Putamen (tissue), 1 donor: ENCODE results near the gene FGFBP1.

Source experiments
- DNase-seq: peaks from one replicate; pipeline ENCODE4 v3.0.0-alpha.2; 2016; ENCODE audit warnings: low spot score

Gene FGFBP1

DNA sequence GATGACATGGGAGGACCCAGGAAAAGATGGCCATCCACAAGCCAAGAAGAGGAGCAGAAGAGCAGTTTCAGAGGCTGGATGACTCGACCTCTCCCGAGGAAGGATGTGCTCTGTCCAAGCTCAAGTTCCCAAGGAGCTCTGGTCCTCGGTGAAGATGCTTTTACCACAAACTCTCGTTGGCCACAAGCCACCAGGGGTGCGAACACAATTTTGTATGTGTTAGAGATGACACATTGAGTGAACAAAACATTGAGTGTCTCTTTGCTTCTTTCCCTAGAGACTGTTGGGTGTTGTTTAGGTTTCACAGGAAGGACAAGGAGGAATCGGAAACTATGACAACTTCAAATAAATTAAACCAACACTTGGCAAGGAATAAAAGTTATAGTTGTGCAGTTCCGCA is 26.3 kb downstream of the FGFBP1 start:
- DNase-seq, result no peak

DNA sequence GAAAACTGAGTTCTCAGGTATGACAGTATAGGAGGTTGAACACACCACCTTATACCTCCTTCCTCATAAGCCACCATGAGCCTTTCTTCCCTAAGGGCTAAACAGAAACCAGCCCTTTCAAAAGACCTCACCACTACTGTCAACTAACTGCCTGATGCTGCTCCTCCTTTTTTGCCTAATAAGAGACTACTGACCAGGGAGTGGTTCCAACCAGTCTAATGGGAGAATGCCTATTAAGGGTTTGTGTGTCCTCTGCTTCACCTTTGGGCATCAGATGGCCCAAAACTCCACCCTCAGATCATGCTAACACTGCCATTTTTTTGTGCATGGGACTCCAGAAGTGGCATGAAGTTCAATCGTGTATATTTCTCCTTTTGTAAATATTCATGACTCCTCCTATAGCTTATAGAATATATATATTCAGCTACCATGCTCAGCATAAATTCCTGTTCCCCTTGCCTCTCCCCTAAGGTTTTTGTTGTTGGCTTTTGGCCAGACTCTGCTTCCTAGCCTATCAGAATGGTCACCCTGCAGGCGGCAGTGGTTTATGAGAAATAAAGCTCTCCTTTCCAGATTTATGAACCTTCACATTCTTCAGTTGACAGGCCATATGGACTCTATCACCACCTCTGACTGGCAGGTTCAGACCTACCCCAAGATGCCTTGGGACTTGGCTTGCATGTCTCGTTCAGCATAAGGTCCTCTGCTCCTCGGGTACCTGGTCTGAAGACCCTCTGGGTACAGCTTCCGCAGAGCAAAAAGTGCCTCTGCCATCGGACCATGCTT is 28.2 kb downstream of the FGFBP1 start:
- DNase-seq, result no peak

DNA sequence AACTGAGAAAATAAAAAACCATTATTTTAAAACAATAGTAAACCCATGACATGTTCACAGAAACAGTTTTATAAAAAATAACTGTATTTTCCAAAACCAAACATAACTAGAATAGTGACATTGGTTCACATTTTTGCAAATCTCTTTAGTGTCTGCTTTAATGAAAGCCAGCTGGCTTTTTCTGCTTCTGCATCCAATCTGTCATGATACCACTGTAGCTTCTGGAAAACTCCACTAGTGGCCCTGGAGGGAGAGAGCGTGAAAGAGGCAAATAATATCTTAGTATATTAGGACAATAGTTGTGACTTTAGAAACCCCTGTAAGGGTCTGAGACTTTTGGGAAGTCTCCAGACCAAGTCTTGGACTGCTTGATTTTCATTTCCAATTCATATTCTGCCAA is 31.1 kb downstream of the FGFBP1 start:
- DNase-seq, result no peak

DNA sequence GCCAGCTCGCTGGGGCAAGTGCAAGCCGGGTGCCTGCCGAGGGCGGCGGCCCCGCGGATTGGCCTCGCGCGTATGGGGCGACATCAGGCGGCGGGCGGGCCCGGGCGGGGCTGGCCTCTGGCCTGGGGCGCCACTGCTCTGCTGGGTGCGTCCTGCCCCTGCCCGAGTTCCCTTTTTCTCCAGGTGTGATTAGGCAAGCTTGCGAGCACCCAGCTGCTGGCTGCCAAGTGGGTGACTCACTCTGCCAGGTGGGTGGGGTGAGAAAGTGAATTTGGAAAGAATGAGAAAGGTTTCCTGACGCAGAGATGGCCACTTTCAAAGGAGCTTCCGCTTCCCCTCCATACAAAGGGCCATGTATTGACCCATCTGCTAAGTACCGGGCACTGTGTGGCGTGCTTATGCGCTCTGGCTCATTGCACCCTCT is 32.5 kb downstream of the FGFBP1 start:
- DNase-seq, result no peak

DNA sequence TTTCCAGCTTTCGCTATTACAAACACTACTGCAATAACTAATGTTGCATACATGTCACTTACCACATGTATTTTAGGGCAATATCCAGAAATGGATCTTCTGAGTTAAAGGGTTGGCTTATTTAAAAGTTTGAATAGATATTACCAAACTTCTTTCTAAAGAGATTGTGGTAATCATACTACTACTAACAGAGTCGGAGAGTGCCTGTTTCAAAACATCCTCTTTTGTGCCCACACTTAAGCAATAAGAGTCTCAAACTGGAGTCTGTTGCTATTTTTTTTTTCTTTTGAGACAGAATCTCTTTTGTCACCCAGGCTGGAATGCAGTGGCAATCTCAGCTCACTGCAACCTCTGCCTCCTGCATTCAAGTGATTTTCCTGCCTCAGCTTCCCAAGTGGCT is 35.8 kb downstream of the FGFBP1 start:
- DNase-seq, result no peak

DNA sequence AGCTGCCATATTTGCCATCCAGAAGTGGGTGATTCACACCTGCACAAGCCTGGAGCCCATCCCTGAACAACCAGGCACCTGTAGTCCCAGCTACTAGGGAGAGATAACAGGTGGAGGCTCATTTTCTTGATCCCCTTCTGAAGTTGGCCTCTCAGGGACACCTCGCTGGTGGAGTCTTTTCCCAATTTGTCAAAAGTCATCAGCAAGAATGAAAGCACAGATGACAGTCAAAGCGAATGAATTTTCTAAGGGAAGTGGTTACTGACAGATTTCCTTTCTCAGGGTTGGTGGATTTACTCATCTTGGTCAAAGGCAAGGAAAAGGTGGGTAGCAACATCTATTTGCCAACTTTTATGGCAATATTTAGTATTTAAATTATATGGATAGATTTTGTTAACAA is 36.5 kb downstream of the FGFBP1 start:
- no peak for DNase-seq

DNA sequence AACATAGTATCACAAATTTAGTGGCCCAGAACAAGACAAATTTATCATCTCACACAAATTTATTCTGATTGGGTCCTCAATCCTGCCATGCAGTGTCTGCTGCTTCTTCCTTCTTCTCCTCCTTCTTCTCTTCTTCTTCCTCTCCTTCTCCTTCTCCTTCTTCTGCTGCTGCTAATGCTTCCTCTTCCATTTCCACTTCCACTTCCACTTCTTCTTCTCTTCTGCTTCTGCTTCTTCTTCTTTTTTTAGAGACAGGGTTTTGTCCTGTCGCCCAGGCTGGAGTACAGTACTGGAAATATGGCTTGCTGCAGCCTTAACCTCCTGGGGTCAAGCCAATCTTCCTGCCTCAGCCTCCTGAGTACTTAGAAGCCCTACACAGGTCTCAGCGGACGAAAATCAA is 37.5 kb downstream of the FGFBP1 start:
- no peak for DNase-seq

DNA sequence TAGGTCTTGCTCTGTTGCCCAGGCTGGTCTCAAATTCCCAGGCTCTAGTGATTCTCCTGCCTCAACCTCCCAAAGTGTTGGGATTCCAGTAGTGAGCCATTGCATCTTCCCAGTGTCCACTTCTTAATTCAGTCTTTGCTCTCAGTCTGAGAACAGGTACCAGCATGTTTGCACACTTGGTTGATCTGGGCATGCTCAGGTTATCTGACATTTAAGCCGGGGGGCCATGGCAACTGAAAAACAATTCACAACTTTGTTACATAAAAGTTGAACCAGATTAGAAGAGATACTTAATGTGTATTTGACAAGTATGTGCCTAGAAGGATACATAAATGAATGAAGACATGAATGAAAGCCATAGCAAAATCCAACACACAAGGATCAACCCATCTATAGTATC is 39.0 kb downstream of the FGFBP1 start:
- no peak for DNase-seq

DNA sequence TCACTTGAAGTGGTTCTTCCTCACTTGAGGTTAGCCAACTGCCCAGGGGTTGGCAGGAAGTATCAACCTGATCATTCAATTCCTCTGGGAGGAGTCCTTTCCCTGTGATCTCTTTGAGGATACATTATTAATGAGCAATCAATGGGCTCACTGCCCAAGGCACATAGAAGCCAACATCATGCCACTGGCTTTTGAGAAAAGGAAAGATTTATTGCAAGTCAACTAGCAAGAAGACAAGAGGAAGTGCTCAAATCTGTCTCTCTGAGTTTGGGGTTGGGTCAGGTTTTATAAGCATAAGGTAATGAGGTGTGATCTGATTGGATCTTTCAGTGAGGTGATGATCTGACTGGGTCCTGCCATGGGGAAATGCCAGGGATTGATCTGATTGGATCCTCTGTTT is 39.6 kb downstream of the FGFBP1 start:
- no peak for DNase-seq

DNA sequence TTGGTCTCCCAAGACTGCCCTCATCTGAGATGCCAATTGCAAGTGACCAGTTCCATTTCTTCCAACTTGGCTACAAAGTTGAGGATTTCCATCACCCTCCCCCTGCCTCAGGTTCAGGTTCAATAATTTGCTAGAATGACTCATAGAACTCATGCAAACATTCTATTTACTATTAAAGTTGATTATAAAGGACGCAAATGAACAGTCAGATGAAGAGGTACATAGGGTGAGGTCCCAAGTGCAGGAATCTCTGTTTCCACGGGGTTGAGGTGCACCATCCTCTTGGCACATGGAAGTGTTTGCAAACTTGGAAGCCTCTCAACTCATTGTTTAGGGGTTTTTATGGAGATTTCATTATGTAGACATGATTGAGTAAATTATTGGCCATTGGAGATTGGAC is 41.0 kb downstream of the FGFBP1 start:
- no peak for DNase-seq

DNA sequence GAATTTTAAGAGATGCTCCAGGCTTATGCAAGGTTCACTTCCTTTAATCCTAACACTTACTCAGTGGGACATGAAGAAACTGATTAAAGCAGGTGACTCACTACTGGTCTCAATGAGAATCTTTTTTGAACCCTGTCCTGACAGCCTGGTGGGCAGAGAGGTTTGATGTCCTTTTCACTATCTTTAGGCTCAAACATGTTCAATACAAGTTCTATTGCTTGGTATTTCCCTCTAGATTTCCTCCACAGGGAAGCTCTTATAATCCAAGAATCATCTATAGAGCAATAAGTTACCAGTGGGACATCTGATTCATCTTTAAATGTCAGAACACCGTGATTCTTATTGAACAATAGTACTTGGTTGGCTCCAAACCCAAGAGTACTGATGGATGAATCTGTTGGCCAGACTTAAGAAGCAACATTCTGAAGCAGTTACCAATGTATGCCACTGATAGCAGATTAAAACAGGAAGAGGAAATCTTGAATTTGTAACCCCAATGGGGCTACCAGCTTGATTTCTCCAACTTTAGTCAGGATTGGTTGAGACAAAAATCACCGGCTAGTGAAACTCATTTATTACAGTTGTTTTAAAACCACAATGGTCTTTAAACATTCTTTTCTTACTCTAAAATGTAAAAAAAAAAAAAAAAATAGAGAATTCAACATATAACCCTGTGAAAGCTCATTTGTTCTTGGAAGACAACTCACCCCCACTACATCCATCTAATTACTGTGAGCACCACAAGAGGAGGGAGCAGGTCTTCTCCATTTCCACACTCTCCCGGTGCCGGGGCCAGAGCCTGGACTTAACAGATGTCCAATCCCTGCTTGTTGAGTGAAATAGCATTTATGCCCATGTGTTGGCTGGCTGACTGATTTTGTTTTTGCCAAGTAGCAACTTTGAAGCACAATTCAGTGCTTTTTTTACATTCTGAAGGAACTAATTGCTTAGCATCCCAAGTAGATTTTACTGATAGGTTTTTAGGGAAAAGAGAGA is 43.3 kb downstream of the FGFBP1 start:
- DNase-seq, result no peak

DNA sequence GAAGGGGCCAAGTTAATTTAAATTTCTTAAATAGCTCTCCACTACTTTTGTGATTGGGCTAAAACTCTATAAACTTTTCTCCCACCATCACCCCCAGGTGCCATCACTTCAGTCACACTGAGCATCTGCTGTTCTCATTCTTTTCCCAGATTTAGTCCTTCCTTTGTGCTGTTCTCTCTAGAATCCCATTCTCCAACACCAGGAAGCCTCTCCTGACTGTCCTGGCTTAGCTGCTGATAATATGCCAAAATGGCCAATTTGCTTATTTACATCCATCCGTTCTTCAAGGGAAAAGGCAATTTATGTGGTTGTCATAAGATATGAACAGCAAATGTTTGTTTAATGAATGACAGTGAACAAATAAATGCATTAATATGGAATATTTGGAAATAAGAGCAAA is 44.1 kb downstream of the FGFBP1 start:
- DNase-seq, result no peak

DNA sequence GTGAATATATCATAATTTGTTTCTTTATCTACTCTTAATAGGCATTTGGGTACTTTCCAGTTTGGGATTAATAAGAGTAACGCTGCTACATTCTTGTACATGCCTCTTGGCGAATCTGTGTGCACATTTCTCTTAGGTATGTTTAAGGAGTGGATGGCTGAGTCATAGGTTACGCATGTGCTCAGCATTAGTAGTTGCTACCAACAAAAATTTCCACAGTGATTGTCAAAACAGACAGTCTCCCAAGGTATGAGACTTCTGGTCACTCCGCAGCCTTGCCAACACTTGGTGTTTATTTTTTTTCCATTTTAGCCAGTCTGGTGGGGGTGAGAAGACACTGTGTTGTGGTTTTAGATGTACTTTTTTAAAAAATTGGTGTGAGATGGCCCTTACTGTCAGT is 44.6 kb downstream of the FGFBP1 start:
- DNase-seq, result no peak

DNA sequence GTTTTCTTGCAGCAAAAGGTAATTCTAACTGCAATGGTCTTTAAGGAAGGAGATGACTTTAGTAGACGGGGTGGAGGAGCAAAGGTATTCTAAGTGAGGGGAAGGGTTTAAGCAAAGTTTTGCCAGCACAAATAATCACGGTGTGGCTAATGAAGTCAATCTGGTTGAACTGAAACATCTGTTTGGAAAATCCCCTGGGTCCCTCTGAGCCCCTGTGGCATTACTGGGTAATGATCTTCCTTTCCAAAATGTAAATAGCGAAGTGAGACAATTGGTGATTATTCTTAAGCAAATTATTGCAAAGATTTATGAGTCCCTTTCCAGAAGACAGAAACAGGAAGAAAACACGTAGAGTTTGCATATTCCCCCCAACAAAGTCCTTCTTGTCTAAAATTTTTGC is 47.2 kb downstream of the FGFBP1 start:
- DNase-seq, result no peak

DNA sequence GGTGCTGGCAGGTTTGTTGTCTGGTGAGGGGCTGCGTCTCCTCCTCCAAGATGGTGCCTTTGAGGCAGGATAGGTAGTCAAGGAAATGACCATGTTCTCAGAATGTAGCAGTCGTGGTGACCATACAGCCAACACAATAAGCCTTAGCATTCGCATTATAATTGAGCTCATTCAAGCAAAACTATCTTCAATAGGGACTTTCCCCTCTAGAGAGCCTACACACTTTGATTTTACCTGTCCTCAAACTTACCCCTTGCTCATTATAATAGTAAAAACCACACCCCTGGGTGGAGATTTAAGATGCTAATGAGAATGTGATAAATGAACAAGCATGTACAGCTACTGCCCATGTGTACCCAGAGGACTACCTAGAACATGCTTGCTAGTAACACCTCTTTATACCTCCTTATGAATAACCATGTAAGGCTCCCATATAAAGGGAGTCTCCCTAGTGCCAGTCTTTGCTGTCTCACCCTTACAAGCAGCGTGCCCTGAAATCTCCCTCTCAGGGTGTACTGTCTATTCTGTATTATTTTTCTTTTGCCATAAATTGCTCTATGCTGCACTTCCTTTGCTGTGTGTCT is 48.2 kb downstream of the FGFBP1 start:
- no peak for DNase-seq

DNA sequence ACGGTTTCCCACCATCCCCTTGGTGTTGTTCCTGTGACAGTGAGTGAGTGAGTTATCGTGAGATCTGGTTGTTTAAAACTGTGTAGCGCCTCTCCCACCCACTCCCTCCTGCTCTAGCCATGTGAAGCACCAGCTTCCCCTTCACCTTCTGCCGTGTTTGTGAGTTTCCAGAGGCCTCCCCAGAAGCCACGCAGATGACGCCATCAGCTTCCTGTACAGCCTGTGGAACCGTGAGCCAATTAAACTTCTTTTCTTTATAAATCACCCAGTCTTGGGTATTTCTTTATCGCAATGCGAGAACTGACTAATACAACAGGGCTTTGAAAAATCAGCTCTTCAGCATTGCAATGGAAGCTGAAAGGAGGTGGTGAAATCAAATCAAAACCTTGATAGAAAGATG is 50.0 kb downstream of the FGFBP1 start:
- no peak for DNase-seq
